Jurkat, Clone E6-1 (cell line): Measurements from ENCODE around the gene P3R3URF.

Experiments
- DNase-seq: peaks from one replicate; pipeline ENCODE4 v3.0.0-alpha.2; 2011; ENCODE audit warnings: low read depth, low spot score
- H3K4me3 ChIP-seq: 2 replicates; pipeline ENCODE4 v1.5.1; 2011; ENCODE audit warnings: mild to moderate bottlenecking, low read length, control low read depth, moderate library complexity

Gene P3R3URF

DNA sequence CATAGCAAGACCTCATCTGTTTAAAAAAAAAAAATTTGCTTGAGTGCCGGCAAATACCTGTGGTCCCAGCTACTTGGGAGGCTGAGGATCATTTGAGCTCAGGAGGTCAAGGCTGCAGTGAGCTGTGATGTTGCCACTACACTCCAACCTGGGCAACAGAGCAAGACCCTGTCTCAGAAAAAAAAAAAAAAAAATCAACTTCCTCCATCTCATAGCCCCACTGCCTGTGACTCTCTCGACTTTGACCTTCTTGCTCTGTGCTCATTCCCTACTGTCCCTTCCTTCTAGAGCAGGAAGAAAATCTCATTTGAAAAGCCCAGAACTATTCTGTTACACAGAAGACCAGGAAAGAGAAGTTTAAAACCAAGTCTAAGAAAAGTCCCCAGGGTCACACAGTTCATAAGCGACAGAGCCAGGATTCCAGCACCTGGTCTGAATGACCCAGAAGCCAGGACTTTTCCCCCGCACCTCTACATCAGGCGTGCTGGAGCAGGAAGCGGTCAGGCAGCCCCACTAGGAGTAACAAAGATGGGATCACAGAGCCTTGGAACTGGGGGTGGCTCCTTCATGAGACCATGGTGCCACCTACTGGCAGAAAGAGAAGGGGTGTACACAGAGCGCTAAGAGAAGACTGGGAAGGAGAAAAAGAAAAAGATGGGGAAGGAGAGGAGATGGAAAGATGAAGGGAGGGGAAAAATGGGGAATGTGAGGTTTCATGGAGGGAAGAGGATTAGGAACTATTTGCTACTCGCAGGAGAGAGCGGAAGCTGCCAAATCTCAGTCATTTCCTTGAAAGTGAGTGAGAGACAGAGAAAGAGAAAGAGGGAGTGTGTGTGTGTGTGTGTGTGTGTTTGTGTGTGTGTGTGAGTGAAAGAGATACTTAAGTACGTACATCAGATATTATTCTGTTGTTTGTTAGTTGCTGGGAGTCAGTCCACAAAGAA lies 3.1 kb upstream of the P3R3URF start:
- peak; percentile 62 for DNase-seq
- no peak overlapping the region for H3K4me3 ChIP-seq

DNA sequence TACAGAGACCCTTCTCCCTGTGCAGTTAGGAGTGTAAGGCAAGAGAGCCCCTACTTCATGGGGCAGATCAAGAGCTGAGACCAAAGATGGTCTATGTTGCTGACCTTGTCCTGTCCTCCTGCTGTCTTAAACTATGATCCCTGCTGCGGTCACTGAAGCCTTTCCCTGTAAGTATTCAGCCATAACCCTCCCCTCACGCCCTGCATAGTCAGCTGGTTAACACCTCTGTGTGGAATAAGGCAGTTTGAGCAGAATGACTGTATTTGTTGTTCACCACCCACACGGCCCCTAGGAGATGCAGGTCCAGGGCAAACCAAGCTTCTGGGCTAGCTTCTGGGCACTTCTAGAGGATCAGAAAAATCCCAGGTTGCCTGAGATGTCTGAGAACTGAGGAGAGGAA lies 1.0 kb downstream of the P3R3URF start:
- DNase-seq = no peak
- no peak overlapping the region for H3K4me3 ChIP-seq

DNA sequence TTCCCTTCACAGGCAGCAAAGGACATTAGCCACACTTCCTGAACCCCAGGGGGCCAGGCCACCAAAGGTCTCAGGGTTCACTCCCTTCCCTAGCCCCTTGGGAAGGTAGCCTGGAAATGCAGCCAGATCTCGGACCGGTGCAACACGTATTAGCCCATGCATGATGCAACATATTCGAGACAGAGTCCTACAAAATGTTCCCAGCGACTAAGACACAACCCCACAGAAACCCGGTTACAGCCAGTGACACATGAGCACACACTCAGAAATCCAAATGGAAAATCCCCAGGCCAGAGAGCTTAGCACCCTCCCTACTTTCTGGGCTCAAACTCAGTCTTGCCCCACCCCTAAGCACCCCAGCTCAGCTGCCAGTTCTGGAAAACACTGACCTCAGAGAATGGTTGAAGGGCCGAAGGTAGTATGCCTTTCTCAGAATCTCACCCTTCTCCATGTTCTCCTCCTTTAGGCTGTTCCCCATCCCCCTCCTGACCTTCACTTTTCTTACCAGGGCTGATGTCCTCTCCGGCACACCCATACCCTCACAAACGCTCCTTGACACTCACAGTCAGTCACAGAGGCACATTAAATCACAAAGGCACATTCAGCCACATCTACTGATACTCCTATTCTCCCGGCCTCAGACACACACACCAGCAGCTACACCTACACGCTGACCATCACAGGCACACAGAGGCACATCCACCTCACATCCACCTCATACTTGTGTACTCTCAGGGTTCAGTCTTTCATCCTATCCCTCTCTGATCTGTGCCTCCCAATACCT lies 1.6 kb downstream of the P3R3URF start, which contains the start of gene TSPAN1:
TSS of gene TSPAN1 (plus strand) at position 640 of the 784 bp plus-strand sequence. CDS start 6,021 bp downstream, outside the sequence.
- no peak within 1 kb of the TSS for H3K4me3 ChIP-seq
- no peak for DNase-seq

DNA sequence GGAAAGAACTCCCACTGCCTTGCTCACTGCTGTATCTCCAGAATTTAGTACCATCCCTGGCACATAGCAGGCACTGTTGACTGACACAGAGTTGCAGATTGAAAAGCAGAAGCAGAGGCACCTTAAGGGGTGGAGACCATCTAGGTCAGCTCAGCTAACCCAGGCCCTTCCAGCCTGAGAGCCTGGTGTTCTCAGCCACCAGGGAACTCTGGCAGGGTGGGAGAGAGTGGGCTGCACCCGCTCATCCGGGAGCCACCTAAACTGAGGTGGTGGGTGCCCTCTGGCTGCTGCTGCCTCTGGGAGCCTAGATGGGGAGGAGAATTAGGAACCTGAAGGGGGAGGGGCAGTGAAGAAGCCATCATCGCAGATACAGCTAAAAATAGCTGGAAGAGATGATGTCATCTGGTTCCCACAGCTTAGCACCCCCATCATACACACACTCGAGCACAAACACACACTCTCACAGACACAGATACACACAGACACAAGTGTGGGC lies 2.9 kb downstream of the P3R3URF start:
- H3K4me3 ChIP-seq = no peak overlapping the region
- no peak for DNase-seq

DNA sequence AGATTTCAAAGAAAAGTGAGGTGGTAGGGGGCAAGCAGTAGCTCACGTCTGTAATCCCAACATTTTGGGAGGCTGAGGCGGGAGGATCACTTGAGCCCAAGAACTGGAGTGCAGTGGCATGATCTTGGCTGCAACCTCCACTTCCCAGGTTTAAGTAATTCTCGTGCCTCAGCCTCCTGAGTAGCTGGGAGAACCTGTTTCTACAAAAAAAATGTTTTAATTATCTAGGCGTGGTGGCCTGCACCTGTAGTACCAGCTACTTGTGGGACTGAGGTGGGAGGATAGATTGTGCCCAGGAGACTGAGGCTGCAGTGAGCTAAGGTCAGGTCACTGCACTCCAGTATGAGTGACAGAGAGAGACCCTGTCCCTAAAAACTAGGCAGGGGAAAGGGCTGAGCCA lies 4.0 kb downstream of the P3R3URF start:
- no peak for DNase-seq
- H3K4me3 ChIP-seq = no peak overlapping the region

DNA sequence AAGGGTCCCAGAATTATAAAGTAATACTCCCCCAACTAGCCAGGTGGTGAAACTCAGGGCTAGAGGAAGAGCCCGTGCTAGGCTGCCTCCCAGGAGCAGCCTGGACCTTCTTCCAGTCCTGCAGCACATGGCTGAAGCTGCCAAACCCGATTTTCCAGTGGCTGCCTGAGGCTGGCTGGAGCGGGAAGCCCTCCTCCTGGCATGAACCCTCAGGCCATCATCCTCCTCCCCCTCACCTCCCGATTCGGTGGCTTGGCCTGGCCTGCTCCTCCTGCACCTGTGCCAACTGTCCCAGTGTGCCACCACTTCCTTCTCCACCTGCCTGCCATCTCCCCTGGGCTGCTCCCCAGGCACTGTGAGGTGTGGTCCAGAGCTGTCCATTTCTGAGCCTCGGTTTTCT lies 4.4 kb downstream of the P3R3URF start:
- no peak for DNase-seq
- H3K4me3 ChIP-seq = no peak overlapping the region

DNA sequence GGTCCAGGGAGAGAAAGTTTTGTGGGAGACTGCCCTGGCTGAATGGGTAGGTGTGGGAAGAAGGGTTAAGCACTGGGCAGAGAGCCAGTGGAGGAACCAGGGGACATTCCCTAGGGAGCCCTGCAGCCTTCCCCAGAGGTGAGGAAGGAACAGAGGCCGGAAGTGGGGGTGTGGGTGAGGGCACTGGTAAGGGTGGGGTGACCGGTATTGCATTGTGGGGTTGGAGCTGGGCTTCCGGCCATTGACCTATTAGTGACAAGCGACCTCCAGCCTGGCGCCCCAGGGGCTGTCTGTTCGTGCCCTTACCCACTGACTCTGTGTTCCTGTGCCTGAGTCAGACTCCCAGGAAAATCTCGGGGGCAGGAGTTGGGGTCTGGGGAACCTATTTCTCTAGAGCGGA lies 4.9 kb downstream of the P3R3URF start:
- H3K4me3 ChIP-seq = no peak overlapping the region
- DNase-seq = no peak

DNA sequence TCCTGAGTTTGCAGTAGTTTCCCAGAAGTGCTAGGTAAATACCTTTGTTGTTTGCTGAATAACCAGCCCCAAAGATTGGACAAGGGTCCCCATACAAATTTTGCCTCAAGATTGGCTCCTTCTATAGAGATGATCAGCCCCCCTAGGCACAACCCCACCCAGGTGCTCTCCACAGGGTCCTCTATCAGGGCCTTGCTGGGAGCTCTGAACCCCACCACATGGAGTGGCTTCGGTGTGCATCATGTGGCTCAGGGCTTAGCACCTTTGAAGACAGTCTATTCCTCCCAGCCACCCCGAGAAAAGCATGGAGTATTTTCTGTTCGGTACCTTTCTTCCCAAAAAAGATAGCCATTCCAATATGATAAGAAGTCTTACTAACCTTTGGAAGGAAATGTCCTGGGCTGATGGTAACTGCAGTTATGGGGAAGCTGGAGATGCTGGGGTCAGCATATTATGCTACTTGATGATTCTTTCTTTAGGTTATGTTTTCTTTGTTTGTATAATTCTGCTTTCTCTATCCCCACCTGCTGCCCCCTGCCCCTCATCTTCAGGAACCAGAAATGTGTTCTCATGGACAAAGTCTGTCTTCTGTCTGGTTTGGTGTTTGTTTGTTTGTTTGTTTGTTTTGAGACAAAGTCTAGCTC lies 6.4 kb downstream of the P3R3URF start:
- no peak for DNase-seq
- H3K4me3 ChIP-seq = no peak overlapping the region

DNA sequence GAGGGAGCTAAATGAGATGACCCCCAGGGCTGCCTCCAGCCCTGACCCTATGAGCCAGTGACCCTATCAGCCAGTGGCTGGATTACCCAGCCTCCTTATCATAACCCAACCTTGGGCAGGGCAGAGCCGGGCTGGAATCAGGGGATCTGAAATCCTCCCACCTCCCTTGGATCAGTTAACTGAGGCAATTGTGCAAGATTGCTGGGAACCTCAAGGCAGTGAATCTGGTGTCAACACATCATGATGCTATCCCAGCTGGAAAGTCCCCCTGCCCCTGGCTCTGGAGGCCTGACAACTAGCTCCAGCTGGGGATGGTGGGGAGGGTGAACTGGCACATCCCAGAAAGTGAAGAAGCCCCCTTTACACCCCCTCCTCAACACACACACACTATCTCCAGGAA lies 7.8 kb downstream of the P3R3URF start:
- H3K4me3 ChIP-seq = no peak overlapping the region
- no peak for DNase-seq

DNA sequence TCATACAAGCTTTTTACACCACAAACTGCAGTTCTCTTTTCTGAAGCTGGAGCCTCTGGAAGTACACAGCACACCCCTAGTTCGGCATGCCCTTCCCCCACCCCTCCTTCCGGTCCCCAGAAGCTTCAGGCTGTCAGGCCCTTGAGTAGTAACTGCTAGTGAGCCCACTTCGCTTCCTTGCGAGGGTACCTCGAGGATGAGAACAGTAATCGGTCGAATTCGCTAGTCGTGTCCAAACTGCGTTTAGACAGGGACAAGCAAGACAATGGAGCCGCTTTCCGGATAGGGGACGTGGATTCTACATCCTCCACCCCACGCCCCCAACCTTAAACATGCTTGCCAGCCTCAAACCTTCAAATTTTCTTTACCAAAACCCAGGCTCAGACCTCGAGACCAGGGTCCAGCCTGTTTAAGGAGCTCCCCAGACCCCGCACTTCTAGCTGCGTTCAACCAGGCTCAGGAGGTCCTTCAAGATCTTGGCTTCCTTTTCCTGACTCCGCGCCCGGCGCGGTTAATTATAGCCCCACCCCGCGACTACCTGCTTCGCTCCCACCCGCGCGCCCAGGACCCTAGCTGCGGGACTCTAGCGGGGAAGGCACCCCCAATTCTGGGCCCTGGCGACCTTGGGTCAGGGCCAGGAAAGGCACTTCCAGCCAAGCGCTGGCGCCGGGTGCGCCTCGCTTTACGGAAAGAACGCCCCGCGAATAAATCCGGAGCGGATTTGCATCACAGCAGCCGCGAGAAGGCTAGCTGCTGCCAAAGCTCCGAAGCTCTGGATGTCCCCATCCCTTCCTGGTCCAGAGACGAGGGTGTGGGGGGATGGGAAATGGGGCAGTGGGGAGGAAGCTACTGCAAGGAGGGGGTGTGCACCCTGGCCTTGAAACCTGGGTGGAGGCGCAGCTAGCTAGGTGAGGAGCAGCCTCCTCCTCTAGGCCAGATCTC lies 9.5 kb downstream of the P3R3URF start:
- no peak for DNase-seq
- no peak overlapping the region for H3K4me3 ChIP-seq

DNA sequence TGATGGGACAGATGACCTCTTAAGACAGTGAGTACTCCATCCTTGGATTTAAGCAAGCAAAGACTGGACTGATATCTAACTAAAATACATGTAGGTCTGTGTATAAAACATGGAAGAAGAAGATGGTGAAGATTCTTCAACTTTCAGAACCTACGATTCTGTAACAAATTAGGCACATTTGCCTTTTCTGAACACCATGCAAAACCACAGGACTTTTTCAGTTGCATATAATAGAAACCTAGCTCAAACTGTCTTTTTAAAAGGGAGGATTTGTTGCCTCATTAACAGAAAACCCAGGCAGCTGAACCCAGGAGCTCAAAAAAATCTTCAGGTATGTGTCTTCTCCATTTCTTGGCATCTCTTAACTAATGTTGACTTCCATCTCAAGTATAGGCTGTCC lies 16.1 kb downstream of the P3R3URF start:
- DNase-seq = no peak
- no peak overlapping the region for H3K4me3 ChIP-seq

DNA sequence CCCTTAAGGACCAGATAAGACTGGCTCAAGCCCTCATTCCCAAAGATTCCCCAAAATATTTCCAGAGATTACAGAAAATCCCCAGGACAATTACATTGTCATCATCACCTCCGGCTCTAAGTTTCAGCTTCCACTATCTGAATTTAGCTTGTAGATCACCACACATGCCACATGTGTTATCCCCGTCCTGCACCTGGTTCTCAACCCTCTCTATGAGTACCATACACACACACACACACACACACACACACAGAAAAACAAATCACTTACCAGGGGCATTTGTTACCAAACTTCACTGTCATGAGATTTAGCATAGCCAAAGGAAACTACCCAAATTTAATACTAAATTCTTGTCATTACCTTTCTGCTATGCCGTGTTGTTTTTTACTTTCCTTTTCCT lies 16.8 kb downstream of the P3R3URF start:
- H3K4me3 ChIP-seq = no peak overlapping the region
- no peak for DNase-seq

DNA sequence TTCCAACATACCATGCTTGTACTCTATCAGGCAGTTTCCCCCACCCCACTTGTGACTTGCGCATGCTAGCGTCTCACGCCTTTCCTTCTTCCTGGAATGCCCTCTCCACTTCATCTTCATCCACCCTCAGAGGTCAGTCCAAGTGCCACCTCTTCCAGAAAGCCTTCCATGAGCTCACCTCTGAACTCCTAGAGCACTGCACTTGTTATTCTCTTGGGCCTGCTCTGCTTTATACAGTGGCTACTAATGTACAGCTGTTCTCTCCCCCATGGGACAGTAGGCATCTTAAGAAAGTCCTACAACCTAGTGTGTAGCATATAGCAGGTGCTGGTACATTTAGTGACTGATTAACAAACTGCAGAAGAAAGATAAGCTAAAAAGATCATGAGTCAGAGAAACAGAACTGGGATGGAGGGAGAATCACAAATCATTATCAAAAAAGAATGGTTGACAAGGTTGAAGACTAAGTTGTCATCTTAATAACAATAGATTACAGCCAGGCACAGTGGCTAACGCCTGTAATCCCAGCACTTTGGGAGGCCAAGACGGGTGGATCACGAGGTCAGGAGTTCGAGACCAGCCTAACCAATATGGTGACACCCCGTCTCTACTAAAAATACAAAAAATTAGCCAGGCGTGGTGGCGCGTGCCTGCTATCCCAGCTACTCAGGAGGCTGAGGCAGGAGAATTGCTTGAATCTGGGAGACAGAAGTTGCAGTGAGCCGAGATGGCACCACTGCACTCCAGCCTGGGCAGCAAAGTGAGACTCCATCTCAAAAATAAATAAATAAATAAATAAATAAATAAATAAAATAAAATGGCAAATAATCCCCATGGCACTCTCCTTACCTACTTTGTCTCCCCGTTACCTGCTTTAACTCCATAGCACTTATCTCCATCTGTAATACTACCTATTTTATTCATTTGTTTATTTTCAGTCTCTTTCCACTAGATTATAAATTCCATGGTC lies 17.7 kb downstream of the P3R3URF start:
- no peak overlapping the region for H3K4me3 ChIP-seq

DNA sequence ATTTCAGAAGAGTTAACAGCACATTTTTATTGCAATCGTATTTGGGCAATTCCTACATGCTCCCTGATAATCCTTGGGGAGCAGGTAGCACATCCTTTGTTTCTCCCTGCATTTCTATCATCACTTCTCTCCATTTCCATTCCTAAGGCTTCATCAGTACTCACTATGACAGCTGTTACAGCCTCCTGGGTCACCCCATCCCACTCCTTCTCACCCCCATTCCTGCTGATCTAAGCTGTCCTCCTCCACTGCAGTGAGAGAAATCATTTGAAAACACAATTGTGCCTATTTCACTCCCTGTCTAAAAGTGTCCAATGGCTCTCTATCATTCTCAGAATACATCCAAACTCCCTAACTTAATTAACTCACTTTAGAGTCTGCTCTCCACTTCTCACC lies 18.4 kb downstream of the P3R3URF start:
- DNase-seq = no peak
- H3K4me3 ChIP-seq = no peak overlapping the region

More for the DNA sequence above, 17.7 kb downstream of the P3R3URF start:
- no peak for DNase-seq

DNA sequence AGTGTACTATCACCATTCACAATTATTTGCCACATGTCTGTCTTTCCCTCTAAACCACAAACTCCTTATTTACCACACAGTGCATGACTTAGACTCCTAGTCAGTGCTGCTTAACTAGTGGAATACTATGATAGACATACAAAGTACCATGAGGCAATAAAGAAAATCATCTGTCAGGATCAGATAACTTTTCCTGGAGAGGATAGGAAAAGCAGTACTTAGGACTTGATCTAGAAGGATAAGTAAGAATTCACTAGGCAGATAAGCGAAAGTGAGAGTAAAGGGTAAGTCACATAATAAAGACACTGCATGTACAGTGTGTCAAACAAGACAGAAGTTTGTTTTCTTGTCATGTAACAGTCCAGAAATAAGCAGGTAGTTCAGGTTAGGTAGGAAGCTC lies 22.6 kb downstream of the P3R3URF start:
- DNase-seq = no peak
- H3K4me3 ChIP-seq = no peak overlapping the region

DNA sequence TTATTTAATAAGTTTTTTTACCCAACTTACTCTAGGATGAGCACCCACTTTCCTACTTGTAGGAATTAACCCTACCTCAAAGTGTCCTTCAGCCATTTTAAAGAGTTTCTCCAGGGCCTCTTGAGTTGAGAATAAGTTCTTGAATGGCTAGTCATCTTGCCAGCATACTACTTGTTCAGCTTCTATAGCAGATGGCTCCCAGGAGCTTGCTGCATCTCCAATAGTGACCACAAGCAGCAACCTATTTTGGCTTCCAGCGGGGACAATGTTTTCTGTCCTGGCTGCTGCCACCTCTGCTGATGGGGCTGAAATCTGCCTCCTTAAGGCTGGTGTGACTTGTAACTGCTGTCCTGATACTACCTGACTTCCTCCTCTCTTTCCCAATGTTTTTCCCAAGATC lies 23.1 kb downstream of the P3R3URF start:
- no peak overlapping the region for H3K4me3 ChIP-seq
- DNase-seq = no peak

DNA sequence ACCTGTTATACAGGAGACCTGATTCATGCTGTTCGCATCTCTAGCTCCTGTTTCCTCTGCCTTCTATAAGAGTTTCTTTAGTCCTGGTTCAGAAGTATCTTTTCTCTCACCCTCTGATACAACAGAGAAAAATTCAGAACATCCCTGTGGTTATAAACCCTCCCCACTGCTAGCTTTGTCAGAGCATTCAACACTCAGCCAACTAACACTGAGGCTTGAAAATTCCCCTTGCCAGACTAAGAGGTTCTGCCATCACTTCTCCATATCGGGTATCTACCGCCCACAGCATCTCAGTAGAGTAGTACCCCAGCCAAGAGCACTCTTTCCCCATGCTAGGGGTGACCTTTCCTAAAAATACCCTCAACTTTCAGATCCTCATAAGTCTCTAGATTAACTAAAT lies 24.3 kb downstream of the P3R3URF start:
- DNase-seq = no peak
- H3K4me3 ChIP-seq = no peak overlapping the region
